ENCODE results near the gene EYA4.

- TF ChIP-seq CTCF (IDR thresholded peaks at IDR 0.05) (no peak), POLR2A (IDR thresholded peaks at IDR 0.05) (no peak)
Observed at GRCh38 chr6:133410638-133411435, 169.7 kb downstream of the EYA4 start.
